ENCODE measurements around the gene POC1B. TPM values are rescaled to one million over a fixed set of nuclear protein-coding genes. Genes with fewer than 3 reads are reported as not detected.

POC1B gene
- total RNA-seq, 1 donor from 2014 or later: 40.3 TPM

GRCh38 chr12:89424389-89424788, 101.5 kb downstream of the POC1B start:
- Histone ChIP-seq H3K4me1 (no peaks in the 10 kb centered on the region), H3K79me2 (ENCODE audit: low read depth) (no peaks in the 10 kb centered on the region), H3K36me3 (no peaks in the 10 kb centered on the region), H3K4me2 (no peak overlapping the region), H3F3A (ENCODE audit: low read depth) (no peaks in the 10 kb centered on the region), H3K4me3 (no peak overlapping the region), H3K27me3 (no peaks in the 10 kb centered on the region), H3K9ac (no peak overlapping the region), H4K20me1 (ENCODE audit: low read depth) (no peaks in the 10 kb centered on the region), H3K9me3 (ENCODE audit: low read depth) (no peaks in the 10 kb centered on the region), H3K27ac (no peak overlapping the region), H2AFZ (replicated peaks) (no peak overlapping the region)
- no peak overlapping the region for H3K4me3 Mint-ChIP-seq
- DNase-seq (ENCODE audit: low spot score): no peak
- H3K27me3 Mint-ChIP-seq (ENCODE audit: insufficient read depth, low read depth): peaks cover 2% of the 10 kb centered on the region
- no peak for TF ChIP-seq EZH2phosphoT487 (IDR thresholded peaks at IDR 0.05)
- TF ChIP-seq CTCF (IDR thresholded peaks at IDR 0.05): no peak
- TF ChIP-seq EZH2 (IDR thresholded peaks at IDR 0.05): no peak
- H3K9me3 Mint-ChIP-seq: peaks cover 4% of the 10 kb centered on the region
- H3K36me3 Mint-ChIP-seq: peaks cover 16% of the 10 kb centered on the region
- no peaks in the 10 kb centered on the region for H3K4me1 Mint-ChIP-seq
- no peak overlapping the region for H3K27ac Mint-ChIP-seq

- Histone ChIP-seq H3K4me1 (no peaks in the 10 kb centered on the region), H3F3A (ENCODE audit: low read depth) (no peaks in the 10 kb centered on the region), H3K36me3 (no peaks in the 10 kb centered on the region), H4K20me1 (ENCODE audit: low read depth) (no peaks in the 10 kb centered on the region), H3K4me3 (no peak overlapping the region), H3K27me3 (no peaks in the 10 kb centered on the region), H3K9me3 (ENCODE audit: low read depth) (no peaks in the 10 kb centered on the region), H3K79me2 (ENCODE audit: low read depth) (no peaks in the 10 kb centered on the region), H2AFZ (replicated peaks) (no peak overlapping the region), H3K4me2 (no peak overlapping the region), H3K9ac (no peak overlapping the region), H3K27ac (no peak overlapping the region)
- peaks cover 7% of the 10 kb centered on the region for H3K4me1 Mint-ChIP-seq
- peaks cover 16% of the 10 kb centered on the region for H3K36me3 Mint-ChIP-seq
- peaks cover 2% of the 10 kb centered on the region for H3K27me3 Mint-ChIP-seq (ENCODE audit: insufficient read depth, low read depth)
- H3K9me3 Mint-ChIP-seq: no peaks in the 10 kb centered on the region
- no peak for DNase-seq (ENCODE audit: low spot score)
- TF ChIP-seq CTCF (IDR thresholded peaks at IDR 0.05) (peak; percentile 28), EZH2 (IDR thresholded peaks at IDR 0.05) (no peak)
- peak overlapping the region; percentile 11 for H3K27ac Mint-ChIP-seq
- H3K4me3 Mint-ChIP-seq: no peak overlapping the region
These were observed 104.6 kb downstream of the POC1B start for GRCh38 chr12:89421092-89421835.

DNA sequence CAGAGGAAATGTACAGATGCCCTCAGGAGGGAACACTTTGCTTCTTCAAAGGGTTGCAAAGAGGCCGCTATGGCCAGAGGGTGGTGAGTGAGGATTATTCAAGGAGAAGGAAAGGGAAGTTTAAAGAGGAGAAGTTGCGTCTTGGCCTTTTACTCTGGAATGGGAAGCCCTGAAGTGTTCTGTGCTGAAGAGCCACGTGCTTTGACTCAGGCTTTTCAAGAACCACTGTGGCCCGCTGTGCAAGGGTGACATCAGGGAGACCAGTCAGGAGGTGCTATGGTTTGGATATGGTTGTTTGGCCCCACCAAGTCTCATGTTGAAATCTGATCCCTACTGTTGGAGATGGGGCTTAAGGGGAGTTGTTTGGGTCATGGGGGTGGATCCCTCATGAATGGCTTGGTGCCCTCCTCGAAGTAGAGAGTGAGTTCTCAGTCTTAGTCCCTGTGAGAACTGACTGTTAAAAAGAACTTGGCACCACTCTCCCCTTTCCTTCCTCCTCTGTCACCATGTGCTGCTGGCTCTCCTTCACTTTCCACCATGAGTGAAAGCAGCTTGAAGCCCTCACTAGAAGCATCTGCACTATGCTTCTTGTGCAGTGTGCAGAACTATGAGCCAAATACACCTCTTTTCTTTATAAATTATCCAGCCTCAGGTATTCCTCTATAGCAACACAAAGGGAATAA, 107.5 kb downstream of the POC1B start:
- Histone ChIP-seq H3K9ac (no peak overlapping the region), H3K4me2 (no peak overlapping the region), H3K79me2 (ENCODE audit: low read depth) (no peaks in the 10 kb centered on the region), H3F3A (ENCODE audit: low read depth) (no peaks in the 10 kb centered on the region), H2AFZ (replicated peaks) (no peak overlapping the region), H3K36me3 (no peaks in the 10 kb centered on the region), H3K27ac (no peak overlapping the region), H4K20me1 (ENCODE audit: low read depth) (no peaks in the 10 kb centered on the region), H3K27me3 (no peaks in the 10 kb centered on the region), H3K4me1 (no peaks in the 10 kb centered on the region), H3K9me3 (ENCODE audit: low read depth) (no peaks in the 10 kb centered on the region), H3K4me3 (no peak overlapping the region)
- peaks cover 5% of the 10 kb centered on the region for H3K36me3 Mint-ChIP-seq
- no peak overlapping the region for H3K4me3 Mint-ChIP-seq
- TF ChIP-seq EZH2phosphoT487 (IDR thresholded peaks at IDR 0.05): no peak
- no peak for TF ChIP-seq CTCF (IDR thresholded peaks at IDR 0.05)
- no peak for TF ChIP-seq EZH2 (IDR thresholded peaks at IDR 0.05)
- peaks cover 10% of the 10 kb centered on the region for H3K4me1 Mint-ChIP-seq
- peaks cover 2% of the 10 kb centered on the region for H3K27me3 Mint-ChIP-seq (ENCODE audit: insufficient read depth, low read depth)
- H3K27ac Mint-ChIP-seq: no peak overlapping the region
- DNase-seq (ENCODE audit: low spot score): no peak
- H3K9me3 Mint-ChIP-seq: no peaks in the 10 kb centered on the region
